Measurements from ENCODE around the gene CEL. TPM values are rescaled to one million over a fixed set of nuclear protein-coding genes. Genes with fewer than 3 reads are reported as not detected.
"Not testable (repeated sequence)": the region's sequence is repeated elsewhere in the genome, so short reads cannot be mapped to it uniquely, and the experiment has no call there.

Gene CEL
- 2.0 and 2.1 TPM in 2 replicates for total RNA-seq

GRCh38 chr9:133061764-133062145 lies at the start of gene CEL:
Gene CEL, plus strand, starts transcription at chr9:133061981. Its CDS starts 22 bp downstream, at chr9:133062003.
- H3K36me3 Mint-ChIP-seq (ENCODE audit: low read depth): peaks cover 12% of the 10 kb centered on the region
- H3K9me3 Mint-ChIP-seq; DNase-seq (ENCODE audit: low spot score); H3K4me3 Mint-ChIP-seq (ENCODE audit: low read depth); H3K27me3 Mint-ChIP-seq (ENCODE audit: low read depth); intact Hi-C loops (cut with micrococcal nuclease): not testable (repeated sequence)
- peak within 1 kb of the TSS; percentile 65 for H3K27ac Mint-ChIP-seq
- peaks cover 34% of the 10 kb centered on the region for H3K4me1 Mint-ChIP-seq (ENCODE audit: low read depth)

- Mint-ChIP-seq H3K4me1 (ENCODE audit: low read depth) (no peaks in the 10 kb centered on the region), H3K36me3 (ENCODE audit: low read depth) (no peaks in the 10 kb centered on the region), H3K27ac (no peak overlapping the region), H3K27me3 (ENCODE audit: low read depth) (peaks cover 23% of the 10 kb centered on the region), H3K4me3 (ENCODE audit: low read depth) (no peak overlapping the region), H3K9me3 (no peaks in the 10 kb centered on the region)
- DNase-seq (ENCODE audit: low spot score): no peak
- intact Hi-C loops (cut with micrococcal nuclease): no loop called here
Measured at GRCh38 chr9:133014696-133015095, 47.1 kb upstream of the CEL start.

GRCh38 chr9:133023117-133023890 lies 38.5 kb upstream of the CEL start:
- H3K36me3 Mint-ChIP-seq (ENCODE audit: low read depth): no peaks in the 10 kb centered on the region
- no peaks in the 10 kb centered on the region for H3K9me3 Mint-ChIP-seq
- DNase-seq (ENCODE audit: low spot score): peak; percentile 56
- peak overlapping the region; percentile 33 for H3K4me3 Mint-ChIP-seq (ENCODE audit: low read depth)
- H3K27me3 Mint-ChIP-seq (ENCODE audit: low read depth): peaks cover 1% of the 10 kb centered on the region
- peaks cover 18% of the 10 kb centered on the region for H3K4me1 Mint-ChIP-seq (ENCODE audit: low read depth)
- intact Hi-C loops (cut with micrococcal nuclease): loop anchor here (2.0 kb wide), 2 partner anchors 79 to 125 kb away; partner anchors contain the start of gene TSC1
- H3K27ac Mint-ChIP-seq: peak overlapping the region; percentile 35

GRCh38 chr9:133026426-133026825 lies 35.4 kb upstream of the CEL start:
- intact Hi-C loops (cut with micrococcal nuclease): no loop called here
- no peaks in the 10 kb centered on the region for H3K27me3 Mint-ChIP-seq (ENCODE audit: low read depth)
- no peak for DNase-seq (ENCODE audit: low spot score)
- H3K27ac Mint-ChIP-seq: no peak overlapping the region
- H3K4me3 Mint-ChIP-seq (ENCODE audit: low read depth): no peak overlapping the region
- H3K4me1 Mint-ChIP-seq (ENCODE audit: low read depth): peaks cover 26% of the 10 kb centered on the region
- no peaks in the 10 kb centered on the region for H3K9me3 Mint-ChIP-seq
- peaks cover 5% of the 10 kb centered on the region for H3K36me3 Mint-ChIP-seq (ENCODE audit: low read depth)

GRCh38 chr9:133027134-133027533 lies 34.6 kb upstream of the CEL start:
- H3K9me3 Mint-ChIP-seq: no peaks in the 10 kb centered on the region
- intact Hi-C loops (cut with micrococcal nuclease): no loop called here
- no peak overlapping the region for H3K27ac Mint-ChIP-seq
- peaks cover 32% of the 10 kb centered on the region for H3K4me1 Mint-ChIP-seq (ENCODE audit: low read depth)
- H3K36me3 Mint-ChIP-seq (ENCODE audit: low read depth): peaks cover 12% of the 10 kb centered on the region
- no peaks in the 10 kb centered on the region for H3K27me3 Mint-ChIP-seq (ENCODE audit: low read depth)
- no peak overlapping the region for H3K4me3 Mint-ChIP-seq (ENCODE audit: low read depth)
- DNase-seq (ENCODE audit: low spot score): no peak

- intact Hi-C loops (cut with micrococcal nuclease): no loop called here
Measured at GRCh38 chr9:133028221-133028620, 33.6 kb upstream of the CEL start.

GRCh38 chr9:133029994-133030316 lies 31.8 kb upstream of the CEL start:
- H3K9me3 Mint-ChIP-seq: no peaks in the 10 kb centered on the region
- H3K4me3 Mint-ChIP-seq (ENCODE audit: low read depth): peak overlapping the region; percentile 98
- DNase-seq (ENCODE audit: low spot score): no peak
- intact Hi-C loops (cut with micrococcal nuclease): loop anchor here (1.0 to 10.0 kb wide), 3 partner anchors 8 to 345 kb away; partner anchors contain the start of genes STKLD1 and SURF4
- H3K27ac Mint-ChIP-seq: peak overlapping the region; percentile 96
- no peaks in the 10 kb centered on the region for H3K27me3 Mint-ChIP-seq (ENCODE audit: low read depth)
- peaks cover 31% of the 10 kb centered on the region for H3K4me1 Mint-ChIP-seq (ENCODE audit: low read depth)
- peaks cover 27% of the 10 kb centered on the region for H3K36me3 Mint-ChIP-seq (ENCODE audit: low read depth)

More at GRCh38 chr9:133028221-133028620, 33.6 kb upstream of the CEL start:
- Mint-ChIP-seq H3K4me3 (ENCODE audit: low read depth) (peak overlapping the region; percentile 98), H3K9me3 (no peaks in the 10 kb centered on the region), H3K36me3 (ENCODE audit: low read depth) (peaks cover 21% of the 10 kb centered on the region), H3K4me1 (ENCODE audit: low read depth) (peaks cover 32% of the 10 kb centered on the region), H3K27ac (no peak overlapping the region), H3K27me3 (ENCODE audit: low read depth) (no peaks in the 10 kb centered on the region)
- DNase-seq (ENCODE audit: low spot score): no peak

GRCh38 chr9:133030317-133031129 lies 31.3 kb upstream of the CEL start, which contains the start of gene GTF3C5:
Gene GTF3C5, plus strand, starts transcription at chr9:133030997. Its CDS starts 15 bp downstream, at chr9:133031012.
- Mint-ChIP-seq H3K27me3 (ENCODE audit: low read depth) (no peaks in the 10 kb centered on the region), H3K9me3 (no peaks in the 10 kb centered on the region), H3K27ac (peak within 1 kb of the TSS; percentile 96), H3K4me1 (ENCODE audit: low read depth) (peaks cover 31% of the 10 kb centered on the region), H3K36me3 (ENCODE audit: low read depth) (peaks cover 27% of the 10 kb centered on the region), H3K4me3 (ENCODE audit: low read depth) (peak within 1 kb of the TSS; percentile 98)
- DNase-seq (ENCODE audit: low spot score): peak; percentile 92
- intact Hi-C loops (cut with micrococcal nuclease): loop anchor here (1.0 to 10.0 kb wide), 3 partner anchors 8 to 344 kb away; partner anchors contain the start of genes STKLD1 and SURF4

GRCh38 chr9:133031130-133031422 lies 30.7 kb upstream of the CEL start:
- Mint-ChIP-seq H3K4me3 (ENCODE audit: low read depth) (peak overlapping the region; percentile 98), H3K27ac (peak overlapping the region; percentile 96), H3K27me3 (ENCODE audit: low read depth) (no peaks in the 10 kb centered on the region), H3K4me1 (ENCODE audit: low read depth) (peaks cover 31% of the 10 kb centered on the region), H3K36me3 (ENCODE audit: low read depth) (peaks cover 27% of the 10 kb centered on the region), H3K9me3 (no peaks in the 10 kb centered on the region)
- no peak for DNase-seq (ENCODE audit: low spot score)
- intact Hi-C loops (cut with micrococcal nuclease): loop anchor here (5.0 to 10.0 kb wide), 2 partner anchors 81 to 344 kb away; partner anchors contain the start of genes STKLD1 and SURF4

GRCh38 chr9:133031496-133031911 lies 30.3 kb upstream of the CEL start:
- Mint-ChIP-seq H3K9me3 (no peaks in the 10 kb centered on the region), H3K4me3 (ENCODE audit: low read depth) (peak overlapping the region; percentile 98), H3K36me3 (ENCODE audit: low read depth) (peaks cover 27% of the 10 kb centered on the region), H3K27ac (peak overlapping the region; percentile 54), H3K27me3 (ENCODE audit: low read depth) (no peaks in the 10 kb centered on the region), H3K4me1 (ENCODE audit: low read depth) (peaks cover 31% of the 10 kb centered on the region)
- intact Hi-C loops (cut with micrococcal nuclease): loop anchor here (5.0 to 10.0 kb wide), 2 partner anchors 81 to 343 kb away; partner anchors contain the start of genes STKLD1 and SURF4
- no peak for DNase-seq (ENCODE audit: low spot score)

- H3K4me1 Mint-ChIP-seq (ENCODE audit: low read depth): peaks cover 31% of the 10 kb centered on the region
- H3K27ac Mint-ChIP-seq: peak overlapping the region; percentile 60
- peaks cover 27% of the 10 kb centered on the region for H3K36me3 Mint-ChIP-seq (ENCODE audit: low read depth)
- intact Hi-C loops (cut with micrococcal nuclease): loop anchor here (5.0 to 10.0 kb wide), 2 partner anchors 80 to 343 kb away; partner anchors contain the start of genes STKLD1 and SURF4
- no peaks in the 10 kb centered on the region for H3K27me3 Mint-ChIP-seq (ENCODE audit: low read depth)
- H3K4me3 Mint-ChIP-seq (ENCODE audit: low read depth): peak overlapping the region; percentile 98
- DNase-seq (ENCODE audit: low spot score): no peak
- no peaks in the 10 kb centered on the region for H3K9me3 Mint-ChIP-seq
Measured at GRCh38 chr9:133032171-133032570, 29.6 kb upstream of the CEL start.

- no peaks in the 10 kb centered on the region for H3K9me3 Mint-ChIP-seq
- no peak overlapping the region for H3K27ac Mint-ChIP-seq
- intact Hi-C loops (cut with micrococcal nuclease): loop anchor here (10.0 kb wide), 1 partner anchor 339 kb away; the partner anchor contains the start of genes STKLD1 and SURF4
- peaks cover 21% of the 10 kb centered on the region for H3K4me1 Mint-ChIP-seq (ENCODE audit: low read depth)
- no peak overlapping the region for H3K4me3 Mint-ChIP-seq (ENCODE audit: low read depth)
- no peak for DNase-seq (ENCODE audit: low spot score)
- H3K27me3 Mint-ChIP-seq (ENCODE audit: low read depth): no peaks in the 10 kb centered on the region
- H3K36me3 Mint-ChIP-seq (ENCODE audit: low read depth): peaks cover 28% of the 10 kb centered on the region
Measured at GRCh38 chr9:133035669-133036068, 26.1 kb upstream of the CEL start.

Data from activated T-helper 2 cell treated with anti-CD3 and anti-CD28 coated beads, Interferon-gamma antibody, Interleukin-2, Interleukin-4, amounts not matched to agents 10 μg/mL and 5 μg/mL and 100 μg/mL, durations not matched to agents 14 hours and 24 hours and 36 hours (primary cell).